OCI-LY3 (cell line): Measurements from ENCODE around the gene STH.

Experiments used
- H2AFZ ChIP-seq: fragments of 200-600, 300-600 bp; shearing (Covaris generic); 2 replicates; pipeline ENCODE4 v1.6.0; 2014; ENCODE audit warnings: antibody characterized with exemption, low read depth, low read length
- H3K27ac ChIP-seq: fragments of 200-600, 300-600 bp; sonication (generic); 2 replicates; pipeline ENCODE4 v1.5.1; 2014; ENCODE audit warnings: mild to moderate bottlenecking, low read length, moderate library complexity, mixed read lengths
- H3K27me3 ChIP-seq: fragments of 200-600, 300-600 bp; sonication (generic); 2 replicates; pipeline ENCODE4 v1.6.1; 2014; ENCODE audit warnings: low read depth, low read length, mixed read lengths
- H3K36me3 ChIP-seq: fragments of 200-600, 300-600 bp; sonication (generic); replicated peaks from 2 replicates; pipeline ENCODE3; 2014; ENCODE audit warnings: low read depth, low read length, mixed read lengths
- H3K4me1 ChIP-seq: fragments of 300-600, 200-600 bp; sonication (generic); 2 replicates; pipeline ENCODE4 v1.6.1; 2014; ENCODE audit warnings: low read length, mixed read lengths
- H3K4me2 ChIP-seq: fragments of 200-600, 300-600 bp; sonication (generic); 2 replicates; pipeline ENCODE4 v1.6.1; 2014; ENCODE audit warnings: low read length, mixed read lengths
- H3K4me3 ChIP-seq: fragments of 300-600, 200-600 bp; sonication (generic); 2 replicates; pipeline ENCODE4 v1.5.1; 2014; ENCODE audit warnings: antibody characterized with exemption, mild to moderate bottlenecking, low read length, moderate library complexity
- H3K79me2 ChIP-seq: fragments of 300-600, 200-600 bp; shearing (Covaris generic); 2 replicates; pipeline ENCODE4 v1.6.1; 2014; ENCODE audit warnings: mild to moderate bottlenecking, low read length, mixed read lengths
- H3K9ac ChIP-seq: fragments of 300-600, 200-600 bp; shearing (Covaris generic); 2 replicates; pipeline ENCODE4 v1.6.0; 2014; ENCODE audit warnings: mild to moderate bottlenecking, low read length, moderate library complexity
- H3K9me3 ChIP-seq: fragments of 200-600, 300-600 bp; shearing (Covaris generic); 2 replicates; pipeline ENCODE4 v1.6.1; 2014; ENCODE audit warnings: low read length, mixed read lengths; ENCODE audit not compliant: insufficient read depth
- H4K20me1 ChIP-seq: fragments of 200-600, 300-600 bp; sonication (generic); 2 replicates; pipeline ENCODE4 v1.6.1; 2016; ENCODE audit warnings: low read length, mixed read lengths; ENCODE audit not compliant: insufficient read depth
- EZH2phosphoT487 ChIP-seq: fragments of 200-600 bp; shearing (Covaris generic); IDR thresholded peaks from 2 replicates; pipeline ENCODE4 v1.6.1; 2018; ENCODE audit warnings: antibody characterized with exemption, mixed run types, low read depth
- TF ChIP-seq, protein P1 (sequence below): fragments of 200-600, 300-600 bp; sonication (generic); IDR thresholded peaks from 2 replicates; pipeline ENCODE4 v1.5.1; 2014; ENCODE audit warnings: antibody characterized with exemption, low read length, low read depth

The STH gene

DNA sequence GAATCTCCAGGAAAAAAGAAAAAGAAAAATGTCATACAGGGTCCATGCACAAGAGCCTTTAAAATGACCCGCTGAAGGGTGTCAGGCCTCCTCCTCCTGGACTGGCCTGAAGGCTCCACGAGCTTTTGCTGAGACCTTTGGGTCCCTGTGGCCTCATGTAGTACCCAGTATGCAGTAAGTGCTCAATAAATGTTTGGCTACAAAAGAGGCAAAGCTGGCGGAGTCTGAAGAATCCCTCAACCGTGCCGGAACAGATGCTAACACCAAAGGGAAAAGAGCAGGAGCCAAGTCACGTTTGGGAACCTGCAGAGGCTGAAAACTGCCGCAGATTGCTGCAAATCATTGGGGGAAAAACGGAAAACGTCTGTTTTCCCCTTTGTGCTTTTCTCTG lies 845 bp downstream of the STH start:
- TF ChIP-seq EZH2phosphoT487: no peak
- TF ChIP-seq, protein P1, sequence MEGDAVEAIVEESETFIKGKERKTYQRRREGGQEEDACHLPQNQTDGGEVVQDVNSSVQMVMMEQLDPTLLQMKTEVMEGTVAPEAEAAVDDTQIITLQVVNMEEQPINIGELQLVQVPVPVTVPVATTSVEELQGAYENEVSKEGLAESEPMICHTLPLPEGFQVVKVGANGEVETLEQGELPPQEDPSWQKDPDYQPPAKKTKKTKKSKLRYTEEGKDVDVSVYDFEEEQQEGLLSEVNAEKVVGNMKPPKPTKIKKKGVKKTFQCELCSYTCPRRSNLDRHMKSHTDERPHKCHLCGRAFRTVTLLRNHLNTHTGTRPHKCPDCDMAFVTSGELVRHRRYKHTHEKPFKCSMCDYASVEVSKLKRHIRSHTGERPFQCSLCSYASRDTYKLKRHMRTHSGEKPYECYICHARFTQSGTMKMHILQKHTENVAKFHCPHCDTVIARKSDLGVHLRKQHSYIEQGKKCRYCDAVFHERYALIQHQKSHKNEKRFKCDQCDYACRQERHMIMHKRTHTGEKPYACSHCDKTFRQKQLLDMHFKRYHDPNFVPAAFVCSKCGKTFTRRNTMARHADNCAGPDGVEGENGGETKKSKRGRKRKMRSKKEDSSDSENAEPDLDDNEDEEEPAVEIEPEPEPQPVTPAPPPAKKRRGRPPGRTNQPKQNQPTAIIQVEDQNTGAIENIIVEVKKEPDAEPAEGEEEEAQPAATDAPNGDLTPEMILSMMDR: no peak

DNA sequence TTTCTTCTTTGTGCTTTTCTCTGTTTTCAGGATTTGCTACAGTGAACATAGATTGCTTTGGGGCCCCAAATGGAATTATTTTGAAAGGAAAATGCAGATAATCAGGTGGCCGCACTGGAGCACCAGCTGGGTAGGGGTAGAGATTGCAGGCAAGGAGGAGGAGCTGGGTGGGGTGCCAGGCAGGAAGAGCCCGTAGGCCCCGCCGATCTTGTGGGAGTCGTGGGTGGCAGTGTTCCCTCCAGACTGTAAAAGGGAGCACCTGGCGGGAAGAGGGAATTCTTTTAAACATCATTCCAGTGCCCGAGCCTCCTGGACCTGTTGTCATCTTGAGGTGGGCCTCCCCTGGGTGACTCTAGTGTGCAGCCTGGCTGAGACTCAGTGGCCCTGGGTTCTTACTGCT lies 1.2 kb downstream of the STH start:
- H3K4me1 ChIP-seq: no peaks in the 10 kb centered on the region
- no peaks in the 10 kb centered on the region for H3K9me3 ChIP-seq
- no peaks in the 10 kb centered on the region for H3K36me3 ChIP-seq
- TF ChIP-seq, protein P1: no peak
- no peak for TF ChIP-seq EZH2phosphoT487
- H2AFZ ChIP-seq: no peak overlapping the region
- no peak overlapping the region for H3K4me3 ChIP-seq
- no peaks in the 10 kb centered on the region for H3K79me2 ChIP-seq
- no peak overlapping the region for H3K4me2 ChIP-seq
- no peak overlapping the region for H3K9ac ChIP-seq
- H4K20me1 ChIP-seq: no peaks in the 10 kb centered on the region
- H3K27me3 ChIP-seq: no peaks in the 10 kb centered on the region
- H3K27ac ChIP-seq: no peak overlapping the region

More for the DNA sequence above, 845 bp downstream of the STH start:
- Histone ChIP-seq H3K4me2 (no peak overlapping the region), H3K9ac (no peak overlapping the region), H3K36me3 (no peaks in the 10 kb centered on the region), H2AFZ (no peak overlapping the region), H3K9me3 (no peaks in the 10 kb centered on the region), H3K27me3 (no peaks in the 10 kb centered on the region), H3K79me2 (no peaks in the 10 kb centered on the region), H4K20me1 (no peaks in the 10 kb centered on the region), H3K27ac (no peak overlapping the region), H3K4me3 (no peak overlapping the region), H3K4me1 (no peaks in the 10 kb centered on the region)

DNA sequence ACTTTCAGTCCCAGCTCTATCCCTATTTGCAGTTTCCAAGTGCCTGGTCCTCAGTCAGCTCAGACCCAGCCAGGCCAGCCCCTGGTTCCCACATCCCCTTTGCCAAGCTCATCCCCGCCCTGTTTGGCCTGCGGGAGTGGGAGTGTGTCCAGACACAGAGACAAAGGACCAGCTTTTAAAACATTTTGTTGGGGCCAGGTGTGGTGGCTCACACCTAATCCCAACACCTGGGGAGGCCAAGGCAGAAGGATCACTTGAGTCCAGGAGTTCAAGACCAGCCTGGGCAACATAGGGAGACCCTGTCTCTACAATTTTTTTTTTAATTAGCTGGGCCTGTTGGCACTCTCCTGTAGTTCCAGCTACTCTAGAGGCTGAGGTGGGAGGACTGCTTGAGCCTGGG lies 1.7 kb downstream of the STH start:
- no peak overlapping the region for H3K9ac ChIP-seq
- no peak for TF ChIP-seq EZH2phosphoT487
- TF ChIP-seq, protein P1: no peak
- H3K27ac ChIP-seq: no peak overlapping the region
- no peaks in the 10 kb centered on the region for H4K20me1 ChIP-seq
- H3K36me3 ChIP-seq: no peaks in the 10 kb centered on the region
- H3K9me3 ChIP-seq: no peaks in the 10 kb centered on the region
- H3K27me3 ChIP-seq: no peaks in the 10 kb centered on the region
- no peak overlapping the region for H3K4me2 ChIP-seq
- no peak overlapping the region for H2AFZ ChIP-seq
- no peaks in the 10 kb centered on the region for H3K79me2 ChIP-seq
- no peaks in the 10 kb centered on the region for H3K4me1 ChIP-seq
- H3K4me3 ChIP-seq: no peak overlapping the region

DNA sequence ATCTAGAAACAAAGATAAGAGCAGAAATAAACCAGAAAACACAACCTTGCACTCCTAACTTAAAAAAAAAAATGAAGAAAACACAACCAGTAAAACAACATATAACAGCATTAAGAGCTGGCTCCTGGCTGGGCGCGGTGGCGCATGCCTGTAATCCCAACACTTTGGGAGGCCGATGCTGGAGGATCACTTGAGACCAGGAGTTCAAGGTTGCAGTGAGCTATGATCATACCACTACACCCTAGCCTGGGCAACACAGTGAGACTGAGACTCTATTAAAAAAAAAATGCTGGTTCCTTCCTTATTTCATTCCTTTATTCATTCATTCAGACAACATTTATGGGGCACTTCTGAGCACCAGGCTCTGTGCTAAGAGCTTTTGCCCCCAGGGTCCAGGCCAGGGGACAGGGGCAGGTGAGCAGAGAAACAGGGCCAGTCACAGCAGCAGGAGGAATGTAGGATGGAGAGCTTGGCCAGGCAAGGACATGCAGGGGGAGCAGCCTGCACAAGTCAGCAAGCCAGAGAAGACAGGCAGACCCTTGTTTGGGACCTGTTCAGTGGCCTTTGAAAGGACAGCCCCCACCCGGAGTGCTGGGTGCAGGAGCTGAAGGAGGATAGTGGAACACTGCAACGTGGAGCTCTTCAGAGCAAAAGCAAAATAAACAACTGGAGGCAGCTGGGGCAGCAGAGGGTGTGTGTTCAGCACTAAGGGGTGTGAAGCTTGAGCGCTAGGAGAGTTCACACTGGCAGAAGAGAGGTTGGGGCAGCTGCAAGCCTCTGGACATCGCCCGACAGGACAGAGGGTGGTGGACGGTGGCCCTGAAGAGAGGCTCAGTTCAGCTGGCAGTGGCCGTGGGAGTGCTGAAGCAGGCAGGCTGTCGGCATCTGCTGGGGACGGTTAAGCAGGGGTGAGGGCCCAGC lies 2.6 kb downstream of the STH start:
- H2AFZ ChIP-seq: no peak overlapping the region
- no peak for TF ChIP-seq EZH2phosphoT487
- TF ChIP-seq, protein P1: no peak
- H3K27me3 ChIP-seq: no peaks in the 10 kb centered on the region
- no peak overlapping the region for H3K4me2 ChIP-seq
- H4K20me1 ChIP-seq: no peaks in the 10 kb centered on the region
- H3K4me3 ChIP-seq: no peak overlapping the region
- H3K9me3 ChIP-seq: no peaks in the 10 kb centered on the region
- H3K9ac ChIP-seq: no peak overlapping the region
- H3K4me1 ChIP-seq: no peaks in the 10 kb centered on the region
- H3K36me3 ChIP-seq: no peaks in the 10 kb centered on the region
- no peaks in the 10 kb centered on the region for H3K79me2 ChIP-seq
- H3K27ac ChIP-seq: no peak overlapping the region
